CD4-positive, alpha-beta T cell treated with Interleukin-21 for 1 hour (primary cell): Measurements from ENCODE around the gene MAP3K13.

Source experiments
- DNase-seq: peaks from one replicate; pipeline ENCODE4 v3.0.0-alpha.2; 2020

The MAP3K13 gene

GRCh38 chr3:185362850-185363661 is at the start of gene MAP3K13:
Gene MAP3K13, plus strand, starts transcription at chr3:185363136. Its CDS starts 65,446 bp downstream, at chr3:185428582.
- DNase-seq: peak; percentile 51

- DNase-seq: no peak
These were observed 49.2 kb upstream of the MAP3K13 start for GRCh38 chr3:185313693-185314246.

GRCh38 chr3:185316740-185317412 is 46.1 kb upstream of the MAP3K13 start:
- no peak for DNase-seq

- no peak for DNase-seq
These were observed 45.3 kb upstream of the MAP3K13 start for GRCh38 chr3:185317674-185318073.

GRCh38 chr3:185318141-185318540 is 44.8 kb upstream of the MAP3K13 start:
- no peak for DNase-seq

GRCh38 chr3:185319801-185320200 is 43.1 kb upstream of the MAP3K13 start:
- no peak for DNase-seq

GRCh38 chr3:185320949-185321348 is 42.0 kb upstream of the MAP3K13 start:
- DNase-seq: no peak

GRCh38 chr3:185322101-185322719 is 40.7 kb upstream of the MAP3K13 start:
- no peak for DNase-seq

- DNase-seq: no peak
These were observed 36.8 kb upstream of the MAP3K13 start for GRCh38 chr3:185325946-185326791.

- no peak for DNase-seq
These were observed 35.9 kb upstream of the MAP3K13 start for GRCh38 chr3:185327062-185327461.

GRCh38 chr3:185328324-185329004 is 34.5 kb upstream of the MAP3K13 start:
- DNase-seq: no peak

GRCh38 chr3:185330238-185330637 is 32.7 kb upstream of the MAP3K13 start:
- no peak for DNase-seq

GRCh38 chr3:185330644-185331043 is 32.3 kb upstream of the MAP3K13 start:
- DNase-seq: no peak

GRCh38 chr3:185332026-185332735 is 30.8 kb upstream of the MAP3K13 start:
- no peak for DNase-seq

- no peak for DNase-seq
These were observed 27.1 kb upstream of the MAP3K13 start for GRCh38 chr3:185335799-185336198.

GRCh38 chr3:185337231-185337816 is 25.6 kb upstream of the MAP3K13 start:
- no peak for DNase-seq

GRCh38 chr3:185339945-185340344 is 23.0 kb upstream of the MAP3K13 start:
- DNase-seq: no peak

GRCh38 chr3:185340751-185341150 is 22.2 kb upstream of the MAP3K13 start:
- DNase-seq: no peak

- no peak for DNase-seq
These were observed 21.1 kb upstream of the MAP3K13 start for GRCh38 chr3:185341616-185342458.
